K562 (cell line): ENCODE data around the gene MCF2.

Experiments used
- CHD2 ChIP-seq: IDR thresholded peaks from 2 replicates; pipeline ENCODE4 v1.6.1; 2011; ENCODE audit warnings: low read depth, low read length
- YY1 ChIP-seq, 3 experiments: IDR thresholded peaks; 2 replicates each; pipeline ENCODE4 v1.6.1; 2011; ENCODE audit warnings: low read length in 2 of 3, mild to moderate bottlenecking in 2 of 3, moderate library complexity in 2 of 3, borderline replicate concordance in 1 of 3, control low read depth in 1 of 3, low read depth in 1 of 3; ENCODE audit not compliant: insufficient read depth in 3 of 3, insufficient replicate concordance in 2 of 3, control insufficient read depth in 1 of 3, insufficient read length in 1 of 3; ENCODE audit errors: extremely low read depth in 1 of 3
- ZNF197 ChIP-seq: fragments of 200-800 bp; sonication (Bioruptor generic); IDR thresholded peaks from 2 replicates; pipeline ENCODE4 v1.6.1; 2016; ENCODE audit warnings: low read depth, missing genetic modification characterization, missing compliant biosample characterization
- ZNF232 ChIP-seq: sonication (generic); formaldehyde crosslinking; IDR thresholded peaks from 2 replicates; pipeline ENCODE4 v1.8.0; 2022; ENCODE audit warnings: mild to moderate bottlenecking, missing genetic modification reagents
- TF ChIP-seq, protein P1 (sequence below), 2 experiments: fragments of 450-650 bp in 1 of 2; sonication (generic) in 1 of 2; formaldehyde crosslinking in 1 of 2; IDR thresholded peaks in 1 of 2; conservative IDR thresholded peaks in 1 of 2; 2 replicates each; pipeline versions ENCODE4 v1.6.1 to v1.8.1; 2016 to 2023; ENCODE audit warnings: mild to moderate bottlenecking in 2 of 2, moderate library complexity in 2 of 2, inconsistent platforms in 1 of 2, missing genetic modification reagents in 1 of 2
- TF ChIP-seq, protein P2 (sequence below), 3 experiments: IDR thresholded peaks in 2 of 3; conservative IDR thresholded peaks in 1 of 3; 2 replicates each; pipeline ENCODE4 v1.5.1; 2011 to 2012; ENCODE audit warnings: low read length in 3 of 3, mild to moderate bottlenecking in 3 of 3, control low read depth in 2 of 3, improper control_type of control experiment in 1 of 3, inconsistent platforms in 1 of 3, low read depth in 1 of 3, mixed read lengths in 1 of 3, moderate library complexity in 1 of 3; ENCODE audit not compliant: insufficient read depth in 2 of 3

DNA sequence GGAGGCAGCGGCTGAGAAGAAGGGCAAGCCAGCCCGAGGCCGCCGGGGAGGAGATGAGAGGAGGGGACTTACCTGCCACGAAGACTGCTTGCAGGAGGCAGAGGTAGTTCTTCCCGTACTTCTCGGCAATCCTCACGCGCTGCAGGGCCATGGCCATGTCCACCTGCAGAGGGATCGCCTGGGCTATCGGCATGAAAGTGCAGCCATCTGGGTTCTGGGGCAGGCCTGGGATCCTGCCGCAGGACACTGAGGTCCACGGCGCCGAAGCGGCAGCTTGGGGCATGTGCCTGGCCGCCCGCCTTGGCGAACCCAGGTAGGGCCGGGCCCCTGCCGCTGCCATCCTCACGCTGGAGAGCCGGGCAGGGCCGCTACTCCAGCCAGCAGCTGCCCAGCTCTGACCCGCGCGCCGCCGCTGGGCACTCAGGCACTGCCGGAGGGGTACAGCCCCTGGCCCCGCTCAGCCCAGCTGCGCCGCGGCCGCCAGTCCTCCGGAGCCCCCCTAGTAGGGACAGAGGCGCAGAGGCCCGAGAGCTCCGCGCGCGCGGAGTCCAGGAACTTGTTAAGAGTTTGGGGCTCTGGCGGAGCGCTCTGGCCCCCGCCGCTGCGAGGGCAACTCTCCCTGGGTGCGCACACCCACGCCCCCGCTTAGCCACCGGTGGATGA lies 16.0 kb downstream of the MCF2 start:
- TF ChIP-seq ZNF197 (no peak), CHD2 (no peak), YY1 (IDR thresholded peaks at IDR 0.05; ENCODE audit: borderline replicate concordance in 1 of 3, control insufficient read depth in 1 of 3, extremely low read depth in 1 of 3, insufficient read depth in 3 of 3, insufficient read length in 1 of 3, insufficient replicate concordance in 2 of 3, low read depth in 1 of 3, low read length in 2 of 3) (no peak), ZNF232 (CRISPR knock-in tag) (no peak)
- TF ChIP-seq, protein P1, sequence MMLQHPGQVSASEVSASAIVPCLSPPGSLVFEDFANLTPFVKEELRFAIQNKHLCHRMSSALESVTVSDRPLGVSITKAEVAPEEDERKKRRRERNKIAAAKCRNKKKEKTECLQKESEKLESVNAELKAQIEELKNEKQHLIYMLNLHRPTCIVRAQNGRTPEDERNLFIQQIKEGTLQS (IDR thresholded peaks at IDR 0.05) = no peak
- TF ChIP-seq, protein P1 (CRISPR knock-in tag; conservative IDR thresholded peaks at IDR 0.05) = no peak
- TF ChIP-seq, protein P2, sequence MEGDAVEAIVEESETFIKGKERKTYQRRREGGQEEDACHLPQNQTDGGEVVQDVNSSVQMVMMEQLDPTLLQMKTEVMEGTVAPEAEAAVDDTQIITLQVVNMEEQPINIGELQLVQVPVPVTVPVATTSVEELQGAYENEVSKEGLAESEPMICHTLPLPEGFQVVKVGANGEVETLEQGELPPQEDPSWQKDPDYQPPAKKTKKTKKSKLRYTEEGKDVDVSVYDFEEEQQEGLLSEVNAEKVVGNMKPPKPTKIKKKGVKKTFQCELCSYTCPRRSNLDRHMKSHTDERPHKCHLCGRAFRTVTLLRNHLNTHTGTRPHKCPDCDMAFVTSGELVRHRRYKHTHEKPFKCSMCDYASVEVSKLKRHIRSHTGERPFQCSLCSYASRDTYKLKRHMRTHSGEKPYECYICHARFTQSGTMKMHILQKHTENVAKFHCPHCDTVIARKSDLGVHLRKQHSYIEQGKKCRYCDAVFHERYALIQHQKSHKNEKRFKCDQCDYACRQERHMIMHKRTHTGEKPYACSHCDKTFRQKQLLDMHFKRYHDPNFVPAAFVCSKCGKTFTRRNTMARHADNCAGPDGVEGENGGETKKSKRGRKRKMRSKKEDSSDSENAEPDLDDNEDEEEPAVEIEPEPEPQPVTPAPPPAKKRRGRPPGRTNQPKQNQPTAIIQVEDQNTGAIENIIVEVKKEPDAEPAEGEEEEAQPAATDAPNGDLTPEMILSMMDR (IDR thresholded peaks at IDR 0.05 in 2 of 3, conservative IDR thresholded peaks at IDR 0.05 in 1 of 3; ENCODE audit: insufficient read depth in 2 of 3, low read depth in 1 of 3, low read length in 3 of 3) = no peak
